ENCODE results near the gene MYBPH. TPM values are rescaled to one million over a fixed set of nuclear protein-coding genes. Genes with fewer than 3 reads are reported as not detected.

MYBPH gene
- total RNA-seq, 4 donors from 2014 or later = not detected

DNA sequence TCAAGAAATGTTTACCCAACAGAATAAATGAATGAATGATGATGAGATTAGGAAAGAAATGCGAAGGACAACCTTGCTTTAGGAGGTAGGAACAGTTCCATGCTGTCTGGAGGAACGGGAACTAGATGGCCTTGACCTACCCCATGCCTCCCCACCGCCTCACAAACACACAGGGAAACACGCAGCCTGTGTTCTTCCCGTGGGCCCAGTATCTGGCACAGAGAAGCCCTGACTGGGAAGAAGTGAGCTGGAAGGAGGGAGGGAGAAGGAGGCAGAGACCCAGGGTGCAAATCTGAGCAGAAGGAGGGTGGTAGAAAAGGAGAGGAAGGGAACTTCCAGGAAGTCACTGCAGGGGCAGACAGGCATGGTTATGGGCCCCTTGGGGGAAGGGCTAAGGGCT lies 51.6 kb downstream of the MYBPH start:
- TF ChIP-seq, protein P1, sequence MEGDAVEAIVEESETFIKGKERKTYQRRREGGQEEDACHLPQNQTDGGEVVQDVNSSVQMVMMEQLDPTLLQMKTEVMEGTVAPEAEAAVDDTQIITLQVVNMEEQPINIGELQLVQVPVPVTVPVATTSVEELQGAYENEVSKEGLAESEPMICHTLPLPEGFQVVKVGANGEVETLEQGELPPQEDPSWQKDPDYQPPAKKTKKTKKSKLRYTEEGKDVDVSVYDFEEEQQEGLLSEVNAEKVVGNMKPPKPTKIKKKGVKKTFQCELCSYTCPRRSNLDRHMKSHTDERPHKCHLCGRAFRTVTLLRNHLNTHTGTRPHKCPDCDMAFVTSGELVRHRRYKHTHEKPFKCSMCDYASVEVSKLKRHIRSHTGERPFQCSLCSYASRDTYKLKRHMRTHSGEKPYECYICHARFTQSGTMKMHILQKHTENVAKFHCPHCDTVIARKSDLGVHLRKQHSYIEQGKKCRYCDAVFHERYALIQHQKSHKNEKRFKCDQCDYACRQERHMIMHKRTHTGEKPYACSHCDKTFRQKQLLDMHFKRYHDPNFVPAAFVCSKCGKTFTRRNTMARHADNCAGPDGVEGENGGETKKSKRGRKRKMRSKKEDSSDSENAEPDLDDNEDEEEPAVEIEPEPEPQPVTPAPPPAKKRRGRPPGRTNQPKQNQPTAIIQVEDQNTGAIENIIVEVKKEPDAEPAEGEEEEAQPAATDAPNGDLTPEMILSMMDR (IDR thresholded peaks at IDR 0.05) = no peak
- no peak for TF ChIP-seq POLR2A (IDR thresholded peaks at IDR 0.05)
- TF ChIP-seq EP300 (IDR thresholded peaks at IDR 0.05) = no peak
- Histone ChIP-seq H3K4me1 (peaks cover 0 to 30% (median 10%) of the 10 kb centered on the region in 4 donors), H3K36me3 (no peaks in the 10 kb centered on the region), H3K9me3 (no peaks in the 10 kb centered on the region), H3K4me3 (no peak overlapping the region), H3K27ac (no peak overlapping the region), H3K27me3 (peaks cover 0 to 59% of the 10 kb centered on the region in 2 donors)
- 35 to 52% methylated on average over 5 of the region's 5 CpGs for WGBS, 2 donors
- no peak for DNase-seq (ENCODE audit: low spot score in 2 of 2)

DNA sequence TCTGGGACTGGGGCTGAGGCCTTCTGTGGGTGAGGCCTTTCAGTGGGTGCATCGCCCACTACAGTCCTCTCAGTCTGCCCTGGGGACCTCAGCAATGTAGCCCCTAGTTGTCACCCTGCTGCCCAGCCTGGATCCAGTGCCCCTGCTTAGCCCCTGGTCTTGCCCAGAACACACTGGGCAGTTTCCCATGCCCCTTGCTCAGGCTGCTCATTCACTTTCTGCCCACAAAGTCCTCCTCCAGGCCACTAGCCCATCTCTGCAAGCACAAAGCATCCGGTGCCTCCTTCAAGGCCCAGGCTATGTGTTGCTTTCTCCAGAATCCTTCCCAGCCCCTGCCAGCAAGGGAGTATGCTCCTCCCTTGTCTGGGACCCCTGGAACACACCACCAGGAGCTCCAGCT lies 53.5 kb downstream of the MYBPH start:
- Histone ChIP-seq H3K4me1 (peaks cover 0 to 21% (median under 1%) of the 10 kb centered on the region in 4 donors), H3K27ac (no peak overlapping the region), H3K4me3 (no peak overlapping the region), H3K27me3 (peaks cover 0 to 68% of the 10 kb centered on the region in 2 donors), H3K9me3 (no peaks in the 10 kb centered on the region), H3K36me3 (no peaks in the 10 kb centered on the region)
- no peak for DNase-seq (ENCODE audit: low spot score in 2 of 2)
- TF ChIP-seq POLR2A (IDR thresholded peaks at IDR 0.05) (no peak), EP300 (IDR thresholded peaks at IDR 0.05) (no peak)
- TF ChIP-seq, protein P1 (IDR thresholded peaks at IDR 0.05) = no peak
- 76 to 94% methylated on average over 2 of the region's 2 CpGs for WGBS, 2 donors

DNA sequence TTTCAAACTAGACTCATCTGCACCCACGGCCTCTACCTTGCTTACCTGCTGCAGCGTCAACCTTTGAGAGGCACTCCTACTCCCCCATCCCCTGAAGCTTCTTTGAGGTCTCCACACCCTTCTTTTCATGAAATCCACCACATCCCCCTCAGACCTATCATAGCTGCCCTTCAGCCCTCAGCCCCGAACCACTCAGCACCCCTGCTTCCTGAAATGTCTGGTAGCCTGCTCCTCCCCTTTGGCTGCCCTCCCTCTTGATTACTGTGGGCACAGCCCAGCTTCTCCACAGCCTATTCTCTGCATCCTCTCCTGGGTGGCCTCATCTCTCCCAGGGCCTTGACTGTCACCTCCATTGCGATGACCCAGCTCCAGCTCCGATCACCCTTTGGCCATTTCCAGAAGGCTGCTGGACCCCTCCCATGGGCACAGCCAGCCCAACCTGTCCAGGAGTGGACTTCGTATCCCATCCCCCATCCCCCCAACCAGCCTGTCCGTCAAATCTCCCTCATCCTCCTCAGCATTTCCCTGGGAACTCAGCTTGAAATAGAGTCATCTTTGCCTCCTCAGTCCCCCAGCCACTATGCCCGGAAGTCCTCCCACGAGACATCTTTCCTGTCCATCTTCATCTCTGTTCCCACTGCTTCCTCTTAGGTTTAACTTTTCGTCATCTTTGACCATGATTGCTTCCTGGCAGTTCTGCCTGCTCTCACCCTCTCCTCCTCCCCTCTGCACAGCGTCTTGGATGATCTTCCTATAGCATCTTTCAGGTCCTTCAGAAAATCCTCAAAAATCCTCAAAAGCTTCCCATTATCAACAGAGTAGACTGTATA lies 54.2 kb downstream of the MYBPH start:
- Histone ChIP-seq H3K9me3 (no peaks in the 10 kb centered on the region), H3K27me3 (peaks cover 0 to 71% of the 10 kb centered on the region in 2 donors), H3K36me3 (no peaks in the 10 kb centered on the region), H3K27ac (no peak overlapping the region), H3K4me1 (peaks cover 0 to 14% (median 0%) of the 10 kb centered on the region in 4 donors), H3K4me3 (no peak overlapping the region)
- TF ChIP-seq POLR2A (IDR thresholded peaks at IDR 0.05) (no peak), EP300 (IDR thresholded peaks at IDR 0.05) (no peak)
- TF ChIP-seq, protein P1 (IDR thresholded peaks at IDR 0.05) = no peak
- WGBS, 2 donors = 68 to 78% methylated on average over 11 of the region's 11 CpGs
- no peak for DNase-seq (ENCODE audit: low spot score in 2 of 2)

DNA sequence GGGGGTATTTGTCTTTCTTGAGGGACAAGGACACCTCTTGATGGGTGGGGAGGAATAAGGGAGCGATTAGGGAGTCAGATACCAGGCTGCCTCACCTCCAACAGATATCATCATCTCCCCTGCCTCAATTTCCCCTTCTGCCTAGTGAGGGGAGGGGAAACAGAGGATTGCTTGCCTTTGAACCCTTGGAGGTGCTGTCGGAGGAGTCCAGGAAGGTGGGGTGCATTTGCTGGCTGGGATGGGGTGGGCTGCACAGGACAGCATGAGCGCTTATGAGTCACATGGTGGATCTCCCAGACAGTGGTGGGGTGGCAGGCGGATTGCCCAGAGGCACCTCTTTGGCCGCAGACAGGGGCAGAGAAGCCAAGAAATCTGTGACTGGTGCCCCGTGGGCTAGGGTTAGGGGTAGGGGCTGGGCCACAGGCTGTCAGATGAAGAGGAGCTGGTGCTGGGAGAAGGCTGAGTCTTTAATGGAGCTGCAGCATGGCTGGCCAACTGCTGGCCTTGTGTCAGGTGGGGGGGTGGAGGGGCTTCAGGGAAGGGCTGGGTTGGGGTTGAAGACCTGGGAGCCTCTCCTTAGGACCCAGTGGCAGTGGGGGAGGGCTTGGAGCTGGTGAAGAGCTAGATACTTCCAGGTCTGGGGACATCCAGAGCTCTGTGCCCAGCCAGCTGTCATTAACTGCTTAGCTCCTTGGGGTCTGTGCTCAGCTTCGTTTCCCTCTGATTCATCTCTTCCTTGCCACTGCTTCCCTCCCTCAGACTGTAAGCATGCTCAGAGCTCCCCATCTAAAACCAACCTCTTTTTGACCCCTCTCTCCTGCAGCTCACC lies 55.1 kb downstream of the MYBPH start:
- no peaks in the 10 kb centered on the region for H3K9me3 ChIP-seq
- H3K4me3 ChIP-seq = no peak overlapping the region
- H3K27ac ChIP-seq = no peak overlapping the region
- no peak for DNase-seq (ENCODE audit: low spot score in 2 of 2)
- TF ChIP-seq POLR2A (IDR thresholded peaks at IDR 0.05) (no peak), EP300 (IDR thresholded peaks at IDR 0.05) (no peak)
- TF ChIP-seq, protein P1 (IDR thresholded peaks at IDR 0.05) = no peak
- no peaks in the 10 kb centered on the region for H3K36me3 ChIP-seq
- 73 to 78% methylated on average over 7 of the region's 7 CpGs for WGBS, 2 donors
- peaks cover 0 to 68% of the 10 kb centered on the region in 2 donors for H3K27me3 ChIP-seq
- H3K4me1 ChIP-seq = peaks cover 0 to 10% (median 0%) of the 10 kb centered on the region in 4 donors

Other genes starting within 250 kb of the MYBPH start
- 10 to 100 TPM; 15.3 to 23.4 (median 20.8) TPM for gene KLHL12, start 248.6 kb downstream of the MYBPH start, total RNA-seq
- gene ADIPOR1, start 217.5 kb downstream of the MYBPH start, total RNA-seq = 10 to 100 TPM; 68.6 to 95.1 (median 80.1) TPM
- gene CYB5R1, start 208.6 kb downstream of the MYBPH start, total RNA-seq = 10 to 100 TPM; 36.6 to 48.9 (median 42.2) TPM
- gene TMEM183A, start 168.5 kb downstream of the MYBPH start, total RNA-seq = 10 to 100 TPM; 64.3 to 80.6 (median 74.7) TPM
- 10 to 100 TPM in 1 of 4 donors, under 1 TPM in 3; under 0.01 to 24.6 (median 0.30) TPM for gene PPFIA4, start 149.3 kb downstream of the MYBPH start, total RNA-seq
- gene MYOG, start 89.8 kb downstream of the MYBPH start, total RNA-seq = not detected
- 1 to 10 TPM in 2 of 4 donors, under 1 TPM in 2; 0.30 to 2.2 (median 0.96) TPM for gene ADORA1, start 48.1 kb downstream of the MYBPH start, total RNA-seq
- 100 to 1,000 TPM in 1 of 4 donors, 10 to 100 TPM in 1, 1 to 10 TPM in 1, not detected in 1; 5.0 to 150 (median 18.8) TPM for gene CHI3L1, start 10.9 kb upstream of the MYBPH start, total RNA-seq
- under 1 TPM in 2 of 4 donors, not detected in 2; 0.39 to 0.42 TPM for gene CHIT1, start 53.8 kb upstream of the MYBPH start, total RNA-seq
- 100 to 1,000 TPM; 153 to 208 (median 177) TPM for gene BTG2, start 129.7 kb upstream of the MYBPH start, total RNA-seq
- gene FMOD, start 175.3 kb upstream of the MYBPH start, total RNA-seq = 100 to 1,000 TPM in 2 of 4 donors, 10 to 100 TPM in 2; 73.9 to 203 (median 102) TPM